Upper lobe of right lung (tissue), 1 donor: ENCODE data around the gene PACRG. TPM values are rescaled to one million over a fixed set of nuclear protein-coding genes. Genes with fewer than 3 reads are reported as not detected.

ENCODE experiments used
- ATAC-seq: fragments of 200-7000 bp; cut with Tn5 transposase; one replicate; pipeline ENCODE4 v1.9.1; 2020; ENCODE audit warnings: mild to moderate bottlenecking, moderate library complexity
- DNase-seq: peaks from one replicate; pipeline ENCODE4 v3.0.0-alpha.2; 2020
- H3K27ac ChIP-seq: fragments of 200-600 bp; one replicate; pipeline ENCODE4 v1.8.0; 2022
- H3K27me3 ChIP-seq: fragments of 200-600 bp; one replicate; pipeline ENCODE4 v1.8.0; 2022; ENCODE audit warnings: mild to moderate bottlenecking
- H3K36me3 ChIP-seq: fragments of 200-600 bp; one replicate; pipeline ENCODE4 v1.8.0; 2022
- H3K4me1 ChIP-seq: fragments of 200-600 bp; one replicate; pipeline ENCODE4 v1.8.0; 2022
- H3K4me3 ChIP-seq: fragments of 200-600 bp; one replicate; pipeline ENCODE4 v1.8.0; 2022; ENCODE audit warnings: mild to moderate bottlenecking
- H3K9me3 ChIP-seq: fragments of 200-600 bp; one replicate; pipeline ENCODE4 v1.8.0; 2022
- CTCF ChIP-seq: fragments of 200-600 bp; IDR thresholded peaks from one replicate; pipeline ENCODE4 v1.8.0; 2022; ENCODE audit warnings: antibody characterized with exemption
- intact Hi-C: fragments of 100-400 bp; cut with DNase I; formaldehyde crosslinking; loops from one replicate; pipeline ENCODE4 v1.11.0; 2022
- total RNA-seq: library from RNA; stranded (reverse); fragmentation: NEBNext Ultra II Directional; extraction: Animal tissue kit (Norgen Biotek cat#: 25700); gene quantifications from one replicate; pipeline ENCODE4 v1.2.1, GENCODE V29; 2021
- donor health status: DM: no; HTN: yes; CAD: no; lungs with severe emphysema.

The PACRG gene
- total RNA-seq, 1 donor from 2014 or later, result 1.5 TPM

DNA sequence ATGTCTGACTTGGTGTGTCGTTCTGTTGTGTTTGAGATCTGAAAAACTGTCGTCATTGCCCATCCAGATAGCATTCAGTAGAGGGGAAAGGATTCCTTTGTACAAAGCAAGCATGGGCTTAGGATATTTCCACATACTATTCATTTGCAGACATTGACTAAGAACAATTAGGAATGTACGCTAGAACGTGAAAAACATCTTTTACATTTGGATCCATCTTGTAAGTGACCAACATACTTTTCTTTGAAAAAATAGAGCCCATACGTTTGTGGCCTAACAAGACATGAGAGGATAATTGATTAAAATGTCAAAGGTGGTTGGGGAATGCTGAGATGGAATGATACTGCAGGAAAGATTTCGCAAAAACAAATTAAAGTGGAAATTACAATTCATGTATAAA, 461.0 kb downstream of the PACRG start:
- Histone ChIP-seq H3K4me1 (no peaks in the 10 kb centered on the region), H3K27me3 (no peaks in the 10 kb centered on the region), H3K9me3 (no peaks in the 10 kb centered on the region), H3K36me3 (no peaks in the 10 kb centered on the region), H3K27ac (no peak overlapping the region), H3K4me3 (no peak overlapping the region)
- ATAC-seq (no peak), DNase-seq (no peak)
- intact Hi-C loops, result loop anchor here (10.0 kb wide), 1 partner anchor 206 kb away; no protein-coding TSS in a partner anchor
- no peak for TF ChIP-seq CTCF

- H3K9me3 ChIP-seq, result no peaks in the 10 kb centered on the region
- H3K4me3 ChIP-seq, result no peak overlapping the region
- H3K27ac ChIP-seq, result no peak overlapping the region
- ATAC-seq (no peak), DNase-seq (no peak)
- no peaks in the 10 kb centered on the region for H3K4me1 ChIP-seq
- intact Hi-C loops, result loop anchor here (10.0 kb wide), 1 partner anchor 205 kb away; no protein-coding TSS in a partner anchor
- H3K27me3 ChIP-seq, result no peaks in the 10 kb centered on the region
- H3K36me3 ChIP-seq, result no peaks in the 10 kb centered on the region
- TF ChIP-seq CTCF, result no peak
Measured at GRCh38 chr6:163189609-163190008, 461.8 kb downstream of the PACRG start.

DNA sequence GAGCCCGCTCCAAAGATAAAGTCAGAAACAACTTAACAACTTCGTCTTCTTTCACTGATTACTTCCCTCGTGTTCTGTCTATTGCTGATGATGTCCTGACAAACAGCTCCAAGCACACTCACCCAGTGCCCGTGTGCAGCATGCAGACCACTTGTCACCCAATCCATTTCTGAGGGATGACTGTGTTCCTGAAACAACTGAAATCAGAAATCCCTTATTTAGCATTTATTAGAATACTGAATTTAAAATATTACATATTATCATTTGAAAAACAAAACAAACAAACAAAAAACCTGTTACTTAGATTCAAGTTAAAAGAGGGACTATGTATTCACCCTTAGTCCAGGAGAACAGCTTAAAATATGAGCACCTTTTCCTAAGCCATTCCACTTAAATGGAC, 463.0 kb downstream of the PACRG start:
- ATAC-seq (no peak), DNase-seq (no peak)
- Histone ChIP-seq H3K27me3 (no peaks in the 10 kb centered on the region), H3K4me3 (no peak overlapping the region), H3K4me1 (no peaks in the 10 kb centered on the region), H3K36me3 (no peaks in the 10 kb centered on the region), H3K9me3 (no peaks in the 10 kb centered on the region), H3K27ac (no peak overlapping the region)
- intact Hi-C loops, result no loop called here
- TF ChIP-seq CTCF, result no peak

DNA sequence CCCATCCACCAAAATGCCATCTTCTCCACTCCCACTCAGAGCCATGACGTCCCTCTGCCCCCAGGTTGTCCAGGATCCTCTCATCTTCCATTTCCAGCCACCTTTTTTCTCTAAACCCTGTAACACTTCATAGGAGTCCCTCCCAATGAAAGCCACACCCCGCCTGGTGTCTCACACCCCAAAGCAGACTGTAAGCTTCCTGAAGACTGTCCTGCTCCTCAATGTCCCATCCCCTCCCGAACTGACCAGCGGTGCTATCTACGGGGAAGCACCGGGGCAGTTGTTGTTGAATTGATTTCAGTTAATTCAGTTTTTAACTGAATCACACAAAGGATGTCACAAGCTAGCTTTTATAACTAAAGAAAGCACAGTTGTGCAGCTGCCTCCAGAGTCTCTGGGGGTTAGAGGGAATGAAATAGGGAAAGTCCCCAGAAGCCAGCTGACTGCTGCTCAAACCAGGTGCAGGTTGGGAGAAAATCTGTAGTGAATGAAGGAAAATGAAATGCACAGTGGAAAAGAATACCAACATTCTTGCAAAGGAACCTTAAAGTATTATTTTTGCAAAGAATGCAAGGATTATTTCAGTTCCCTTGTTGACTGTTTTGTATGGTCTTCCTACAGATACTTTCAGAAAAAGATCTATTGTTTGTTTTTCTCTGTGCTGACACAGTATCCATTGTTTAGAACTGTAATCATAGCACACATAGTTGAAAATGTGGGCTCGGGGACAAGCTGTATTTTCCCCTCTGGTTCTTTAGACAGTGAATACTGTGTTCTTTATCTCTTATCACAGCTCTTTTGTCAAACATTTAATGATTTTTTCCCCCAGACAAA, 464.1 kb downstream of the PACRG start:
- intact Hi-C loops, result no loop called here
- no peaks in the 10 kb centered on the region for H3K27me3 ChIP-seq
- no peaks in the 10 kb centered on the region for H3K9me3 ChIP-seq
- no peaks in the 10 kb centered on the region for H3K4me1 ChIP-seq
- ATAC-seq (no peak), DNase-seq (no peak)
- H3K4me3 ChIP-seq, result no peak overlapping the region
- no peak for TF ChIP-seq CTCF
- no peak overlapping the region for H3K27ac ChIP-seq
- no peaks in the 10 kb centered on the region for H3K36me3 ChIP-seq

DNA sequence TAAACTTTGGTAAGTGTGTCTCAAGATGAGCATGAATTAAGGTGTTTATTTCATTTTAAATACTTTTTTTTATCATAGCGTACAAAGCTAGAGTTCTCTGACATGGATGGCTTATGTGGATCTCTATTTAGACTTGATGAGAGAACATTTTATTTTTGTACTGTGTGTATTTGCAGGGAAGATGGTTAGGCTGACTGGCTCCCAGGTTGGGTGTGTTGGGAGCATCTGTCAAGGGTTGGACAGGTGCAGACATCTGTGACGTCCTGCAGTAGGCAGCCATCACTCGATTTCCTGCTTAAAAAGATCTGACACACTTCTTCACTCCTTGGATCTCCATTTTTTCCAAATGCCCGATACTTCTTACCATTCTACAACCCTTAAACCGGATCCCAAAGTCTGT, 464.8 kb downstream of the PACRG start:
- H3K36me3 ChIP-seq, result no peaks in the 10 kb centered on the region
- no peak overlapping the region for H3K4me3 ChIP-seq
- intact Hi-C loops, result no loop called here
- H3K4me1 ChIP-seq, result no peaks in the 10 kb centered on the region
- H3K27me3 ChIP-seq, result no peaks in the 10 kb centered on the region
- no peak for ATAC-seq
- DNase-seq, result no peak
- no peak overlapping the region for H3K27ac ChIP-seq
- TF ChIP-seq CTCF, result no peak
- H3K9me3 ChIP-seq, result no peaks in the 10 kb centered on the region
